ENCODE data around the gene CTDSPL. TPM values are rescaled to one million over a fixed set of nuclear protein-coding genes. Genes with fewer than 3 reads are reported as not detected.

The CTDSPL gene
- total and polyA plus RNA-seq, 2 experiments from 2014 or later: 29.2 to 33.7 TPM

DNA sequence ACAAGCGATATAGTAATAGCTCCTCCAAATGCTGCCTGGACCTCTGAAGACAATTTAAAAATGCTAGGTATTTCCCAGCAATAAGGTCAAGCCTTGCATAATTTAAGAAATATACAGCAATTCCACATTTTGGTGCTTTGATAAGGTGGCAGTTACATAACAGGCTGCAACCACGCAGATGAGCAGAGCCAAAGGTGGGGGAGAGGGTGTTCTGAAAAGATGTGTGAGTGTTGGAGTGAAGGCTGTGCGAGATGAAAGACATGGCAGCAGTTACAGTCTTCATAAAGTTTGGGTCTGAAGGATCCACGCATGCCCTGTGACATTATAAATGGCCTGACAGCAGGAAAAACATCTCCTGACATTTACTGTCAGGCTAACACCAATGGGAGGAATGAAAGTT is 26.1 kb downstream of the CTDSPL start:
- Histone ChIP-seq H3K79me2 (peaks cover 91% of the 10 kb centered on the region), H3K27ac (no peak overlapping the region), H3K4me3 (no peak overlapping the region), H3K36me3 (replicated peaks; ENCODE audit: insufficient read depth, low read depth) (no peaks in the 10 kb centered on the region), H3K4me2 (no peak overlapping the region), H3K9me3 (ENCODE audit: low read depth) (no peaks in the 10 kb centered on the region), H3K4me1 (ENCODE audit: insufficient read depth) (peaks cover 6% of the 10 kb centered on the region), H3K27me3 (no peaks in the 10 kb centered on the region), H3K9me2 (replicated peaks; ENCODE audit: insufficient read depth) (no peaks in the 10 kb centered on the region), H4K20me1 (ENCODE audit: insufficient read depth, poor library complexity, severe bottlenecking) (peaks cover 13% of the 10 kb centered on the region), H2AFZ (no peak overlapping the region)
- TF ChIP-seq EZH2 (IDR thresholded peaks at IDR 0.05; ENCODE audit: borderline replicate concordance) (no peak), EZH2phosphoT487 (IDR thresholded peaks at IDR 0.05; ENCODE audit: low read depth, severe bottlenecking, unreplicated experiment) (no peak)
- TF ChIP-seq, protein P1, sequence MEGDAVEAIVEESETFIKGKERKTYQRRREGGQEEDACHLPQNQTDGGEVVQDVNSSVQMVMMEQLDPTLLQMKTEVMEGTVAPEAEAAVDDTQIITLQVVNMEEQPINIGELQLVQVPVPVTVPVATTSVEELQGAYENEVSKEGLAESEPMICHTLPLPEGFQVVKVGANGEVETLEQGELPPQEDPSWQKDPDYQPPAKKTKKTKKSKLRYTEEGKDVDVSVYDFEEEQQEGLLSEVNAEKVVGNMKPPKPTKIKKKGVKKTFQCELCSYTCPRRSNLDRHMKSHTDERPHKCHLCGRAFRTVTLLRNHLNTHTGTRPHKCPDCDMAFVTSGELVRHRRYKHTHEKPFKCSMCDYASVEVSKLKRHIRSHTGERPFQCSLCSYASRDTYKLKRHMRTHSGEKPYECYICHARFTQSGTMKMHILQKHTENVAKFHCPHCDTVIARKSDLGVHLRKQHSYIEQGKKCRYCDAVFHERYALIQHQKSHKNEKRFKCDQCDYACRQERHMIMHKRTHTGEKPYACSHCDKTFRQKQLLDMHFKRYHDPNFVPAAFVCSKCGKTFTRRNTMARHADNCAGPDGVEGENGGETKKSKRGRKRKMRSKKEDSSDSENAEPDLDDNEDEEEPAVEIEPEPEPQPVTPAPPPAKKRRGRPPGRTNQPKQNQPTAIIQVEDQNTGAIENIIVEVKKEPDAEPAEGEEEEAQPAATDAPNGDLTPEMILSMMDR (IDR thresholded peaks at IDR 0.05; ENCODE audit: poor library complexity): no peak
- no peak for DNase-seq (ENCODE audit: low spot score)
- 83% methylated on average over 4 of the region's 4 CpGs for WGBS (ENCODE audit: low lambda C conversion rate, missing lambda C conversion rate)

GRCh38 chr3:37888421-37888820 is 26.7 kb downstream of the CTDSPL start:
- Histone ChIP-seq H3K79me2 (peaks cover 87% of the 10 kb centered on the region), H3K4me2 (no peak overlapping the region), H4K20me1 (ENCODE audit: insufficient read depth, poor library complexity, severe bottlenecking) (peaks cover 9% of the 10 kb centered on the region), H2AFZ (no peak overlapping the region), H3K27me3 (no peaks in the 10 kb centered on the region), H3K27ac (no peak overlapping the region), H3K9me2 (replicated peaks; ENCODE audit: insufficient read depth) (no peaks in the 10 kb centered on the region), H3K36me3 (replicated peaks; ENCODE audit: insufficient read depth, low read depth) (no peaks in the 10 kb centered on the region), H3K4me1 (ENCODE audit: insufficient read depth) (peaks cover 12% of the 10 kb centered on the region), H3K9me3 (ENCODE audit: low read depth) (no peaks in the 10 kb centered on the region), H3K4me3 (no peak overlapping the region)
- DNase-seq (ENCODE audit: low spot score): no peak
- TF ChIP-seq EZH2 (IDR thresholded peaks at IDR 0.05; ENCODE audit: borderline replicate concordance): no peak
- TF ChIP-seq EZH2phosphoT487 (IDR thresholded peaks at IDR 0.05; ENCODE audit: low read depth, severe bottlenecking, unreplicated experiment): no peak
- TF ChIP-seq, protein P1 (IDR thresholded peaks at IDR 0.05; ENCODE audit: poor library complexity): no peak
- 91% methylated on average over 3 of the region's 3 CpGs for WGBS (ENCODE audit: low lambda C conversion rate, missing lambda C conversion rate)

DNA sequence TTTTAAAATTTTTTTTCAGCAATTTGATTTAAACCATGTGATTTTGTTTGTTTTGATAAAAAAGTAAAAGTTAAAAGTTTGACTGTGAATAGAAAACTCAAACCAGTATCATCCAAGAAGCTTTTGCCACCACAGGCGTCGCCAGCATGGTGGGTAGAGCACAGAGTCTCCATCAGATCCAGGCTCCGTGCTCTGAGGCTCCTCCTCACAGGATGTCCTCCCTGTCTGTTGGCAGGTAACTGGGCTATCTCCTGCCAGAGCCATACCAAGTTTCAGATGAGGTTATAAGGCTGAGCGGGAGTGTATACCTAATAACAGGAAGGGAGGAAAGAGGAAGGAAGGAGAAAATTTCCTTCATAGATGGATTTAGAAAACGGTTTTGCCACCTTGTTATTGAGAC is 28.8 kb downstream of the CTDSPL start:
- H3K9me3 ChIP-seq (ENCODE audit: low read depth): no peaks in the 10 kb centered on the region
- H3K4me1 ChIP-seq (ENCODE audit: insufficient read depth): peaks cover 17% of the 10 kb centered on the region
- H3K79me2 ChIP-seq: peaks cover 87% of the 10 kb centered on the region
- TF ChIP-seq, protein P1 (IDR thresholded peaks at IDR 0.05; ENCODE audit: poor library complexity): no peak
- TF ChIP-seq EZH2 (IDR thresholded peaks at IDR 0.05; ENCODE audit: borderline replicate concordance): no peak
- TF ChIP-seq EZH2phosphoT487 (IDR thresholded peaks at IDR 0.05; ENCODE audit: low read depth, severe bottlenecking, unreplicated experiment): no peak
- no peak overlapping the region for H3K4me3 ChIP-seq
- H4K20me1 ChIP-seq (ENCODE audit: insufficient read depth, poor library complexity, severe bottlenecking): peaks cover 9% of the 10 kb centered on the region
- H2AFZ ChIP-seq: no peak overlapping the region
- H3K27ac ChIP-seq: peak overlapping the region; percentile 6
- no peak overlapping the region for H3K4me2 ChIP-seq
- 93% methylated on average over 5 of the region's 5 CpGs for WGBS (ENCODE audit: low lambda C conversion rate, missing lambda C conversion rate)
- H3K9me2 ChIP-seq (replicated peaks; ENCODE audit: insufficient read depth): no peaks in the 10 kb centered on the region
- no peaks in the 10 kb centered on the region for H3K36me3 ChIP-seq (replicated peaks; ENCODE audit: insufficient read depth, low read depth)
- no peak for DNase-seq (ENCODE audit: low spot score)
- H3K27me3 ChIP-seq: no peaks in the 10 kb centered on the region

DNA sequence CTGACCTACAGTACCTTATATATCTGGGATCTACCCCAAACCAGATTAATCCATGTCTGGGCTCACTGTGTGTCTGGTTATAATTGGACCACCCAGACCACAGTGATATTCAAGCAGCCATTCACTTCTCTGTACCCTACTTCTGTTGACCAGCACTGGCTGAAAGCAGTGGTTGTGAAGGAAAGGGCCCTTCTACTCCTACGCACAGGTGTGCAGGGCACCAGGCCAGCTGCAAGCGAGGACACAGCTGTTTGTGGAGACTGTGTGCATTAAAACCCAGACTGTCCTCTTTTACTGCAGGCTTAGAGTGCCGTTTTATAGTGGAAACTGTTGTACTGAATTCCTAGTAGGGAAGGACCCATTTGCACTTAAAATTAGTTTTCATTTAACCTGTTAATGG is 29.5 kb downstream of the CTDSPL start:
- Histone ChIP-seq H2AFZ (no peak overlapping the region), H3K27ac (peak overlapping the region; percentile 6), H3K9me2 (replicated peaks; ENCODE audit: insufficient read depth) (no peaks in the 10 kb centered on the region), H3K4me1 (ENCODE audit: insufficient read depth) (peaks cover 17% of the 10 kb centered on the region), H3K79me2 (peaks cover 90% of the 10 kb centered on the region), H3K9me3 (ENCODE audit: low read depth) (no peaks in the 10 kb centered on the region), H4K20me1 (ENCODE audit: insufficient read depth, poor library complexity, severe bottlenecking) (peaks cover 9% of the 10 kb centered on the region), H3K4me2 (no peak overlapping the region), H3K4me3 (no peak overlapping the region), H3K36me3 (replicated peaks; ENCODE audit: insufficient read depth, low read depth) (no peaks in the 10 kb centered on the region), H3K27me3 (no peaks in the 10 kb centered on the region)
- WGBS (ENCODE audit: low lambda C conversion rate, missing lambda C conversion rate): 53% methylated on average over 3 of the region's 3 CpGs
- TF ChIP-seq EZH2 (IDR thresholded peaks at IDR 0.05; ENCODE audit: borderline replicate concordance) (no peak), EZH2phosphoT487 (IDR thresholded peaks at IDR 0.05; ENCODE audit: low read depth, severe bottlenecking, unreplicated experiment) (no peak)
- TF ChIP-seq, protein P1 (IDR thresholded peaks at IDR 0.05; ENCODE audit: poor library complexity): no peak
- DNase-seq (ENCODE audit: low spot score): no peak
